HG02642 (cell line): ENCODE measurements around the gene BTBD18.

Experiments
- ATAC-seq: cut with Tn5 transposase; IDR thresholded peaks from one replicate; pipeline ENCODE4 v1.9.1; 2021; ENCODE audit warnings: mild to moderate bottlenecking; ENCODE audit not compliant: unreplicated experiment, poor library complexity

Gene BTBD18

GRCh38 chr11:57751676-57752253 lies at the start of gene BTBD18:
BTBD18 (minus strand) TSS chr11:57751819; CDS start chr11:57751188, 631 bp downstream.
- ATAC-seq = no peak

GRCh38 chr11:57801183-57801485 lies 49.5 kb upstream of the BTBD18 start:
- ATAC-seq = no peak

GRCh38 chr11:57800444-57801182 lies 49.0 kb upstream of the BTBD18 start:
- ATAC-seq = peak; percentile 84

GRCh38 chr11:57798905-57799559 lies 47.4 kb upstream of the BTBD18 start:
- no peak for ATAC-seq

- no peak for ATAC-seq
These were observed 41.9 kb upstream of the BTBD18 start for GRCh38 chr11:57793351-57794115.

GRCh38 chr11:57792870-57793269 lies 41.3 kb upstream of the BTBD18 start:
- no peak for ATAC-seq

GRCh38 chr11:57792060-57792541 lies 40.5 kb upstream of the BTBD18 start:
- ATAC-seq = peak; percentile 82

- ATAC-seq = no peak
These were observed 39.9 kb upstream of the BTBD18 start for GRCh38 chr11:57791321-57792059.

- ATAC-seq = no peak
These were observed 37.1 kb upstream of the BTBD18 start for GRCh38 chr11:57788703-57789088.

- ATAC-seq = no peak
These were observed 36.5 kb upstream of the BTBD18 start for GRCh38 chr11:57787920-57788702.

GRCh38 chr11:57787006-57787604 lies 35.5 kb upstream of the BTBD18 start:
- no peak for ATAC-seq

GRCh38 chr11:57786436-57786835 lies 34.8 kb upstream of the BTBD18 start:
- ATAC-seq = no peak

- ATAC-seq = no peak
These were observed 33.5 kb upstream of the BTBD18 start for GRCh38 chr11:57785072-57785471.

GRCh38 chr11:57781529-57781943 lies 29.9 kb upstream of the BTBD18 start:
- no peak for ATAC-seq

GRCh38 chr11:57779276-57779675 lies 27.7 kb upstream of the BTBD18 start:
- no peak for ATAC-seq

GRCh38 chr11:57778318-57779037 lies 26.9 kb upstream of the BTBD18 start:
- ATAC-seq = no peak

GRCh38 chr11:57777969-57778317 lies 26.3 kb upstream of the BTBD18 start:
- ATAC-seq = no peak

GRCh38 chr11:57776577-57777210 lies 25.1 kb upstream of the BTBD18 start:
- ATAC-seq = no peak
